ENCODE results near the gene ZNF511.

- TF ChIP-seq CTCF (IDR thresholded peaks at IDR 0.05; ENCODE audit: insufficient read depth, low read depth, low read length) (no peak), EZH2 (IDR thresholded peaks at IDR 0.05; ENCODE audit: insufficient read depth, low read length) (no peak)
These were observed 31.3 kb upstream of the ZNF511 start for GRCh38 chr10:133277277-133277992.
